WERI-Rb-1 (cell line): ENCODE measurements around the gene ADARB1.

Source experiments
- DNase-seq: peaks from one replicate; pipeline ENCODE4 v3.0.0-alpha.2; 2020
- H3K27ac ChIP-seq: fragments of 250-450 bp; sonication (Bioruptor Pico); 2 replicates; pipeline ENCODE4 v1.5.1; 2020; ENCODE audit warnings: mild to moderate bottlenecking, moderate library complexity
- H3K27me3 ChIP-seq: fragments of 250-450 bp; sonication (Bioruptor Pico); 2 replicates; pipeline ENCODE4 v1.5.1; 2021; ENCODE audit warnings: mild to moderate bottlenecking, low read depth, moderate library complexity; ENCODE audit not compliant: insufficient read depth, severe bottlenecking
- H3K36me3 ChIP-seq: fragments of 250-450 bp; sonication (Bioruptor Pico); 2 replicates; pipeline ENCODE4 v1.5.1; 2020; ENCODE audit warnings: mild to moderate bottlenecking, moderate library complexity
- H3K4me3 ChIP-seq: 2 replicates; pipeline ENCODE4 v1.5.1; 2011; ENCODE audit warnings: low read depth, mild to moderate bottlenecking, control low read depth, low read length
- H3K9me3 ChIP-seq: fragments of 250-450 bp; sonication (Bioruptor Pico); 2 replicates; pipeline ENCODE4 v1.5.1; 2021; ENCODE audit warnings: mild to moderate bottlenecking, moderate library complexity; ENCODE audit not compliant: severe bottlenecking
- CTCF ChIP-seq: IDR thresholded peaks from 2 replicates; pipeline ENCODE4 v1.5.1; 2011; ENCODE audit warnings: low read depth, mild to moderate bottlenecking, control low read depth, inconsistent platforms, low read length

ADARB1 gene

GRCh38 chr21:45108034-45108790, 33.8 kb downstream of the ADARB1 start:
- H3K27ac ChIP-seq: no peak overlapping the region
- no peaks in the 10 kb centered on the region for H3K9me3 ChIP-seq
- no peak for DNase-seq
- no peak for TF ChIP-seq CTCF
- H3K4me3 ChIP-seq: no peak overlapping the region
- no peaks in the 10 kb centered on the region for H3K27me3 ChIP-seq
- no peaks in the 10 kb centered on the region for H3K36me3 ChIP-seq

- Histone ChIP-seq H3K36me3 (no peaks in the 10 kb centered on the region), H3K27me3 (no peaks in the 10 kb centered on the region), H3K27ac (no peak overlapping the region), H3K9me3 (no peaks in the 10 kb centered on the region), H3K4me3 (no peak overlapping the region)
- DNase-seq: no peak
- TF ChIP-seq CTCF: no peak
These were observed 34.7 kb downstream of the ADARB1 start for GRCh38 chr21:45108808-45109781.

- no peaks in the 10 kb centered on the region; the same call in 1 of the 2 replicates for H3K36me3 ChIP-seq
- no peak overlapping the region for H3K4me3 ChIP-seq
- H3K27me3 ChIP-seq: no peaks in the 10 kb centered on the region
- no peak for DNase-seq
- TF ChIP-seq CTCF: no peak
- no peak overlapping the region for H3K27ac ChIP-seq
- no peaks in the 10 kb centered on the region for H3K9me3 ChIP-seq
These were observed 35.6 kb downstream of the ADARB1 start for GRCh38 chr21:45109831-45110492.

- Histone ChIP-seq H3K9me3 (no peaks in the 10 kb centered on the region), H3K4me3 (no peak overlapping the region), H3K36me3 (no peaks in the 10 kb centered on the region; the same call in 1 of the 2 replicates), H3K27me3 (no peaks in the 10 kb centered on the region), H3K27ac (no peak overlapping the region)
- no peak for DNase-seq
- no peak for TF ChIP-seq CTCF
These were observed 36.7 kb downstream of the ADARB1 start for GRCh38 chr21:45110873-45111624.

- no peak for DNase-seq
These were observed 37.3 kb downstream of the ADARB1 start for GRCh38 chr21:45111703-45112102.

More at GRCh38 chr21:45111703-45112102, 37.3 kb downstream of the ADARB1 start:
- Histone ChIP-seq H3K9me3 (no peaks in the 10 kb centered on the region), H3K27me3 (no peaks in the 10 kb centered on the region), H3K36me3 (no peaks in the 10 kb centered on the region; the same call in 1 of the 2 replicates), H3K4me3 (no peak overlapping the region), H3K27ac (no peak overlapping the region)
- no peak for TF ChIP-seq CTCF
